ENCODE results near the gene MYT1.

MYT1 gene

DNA sequence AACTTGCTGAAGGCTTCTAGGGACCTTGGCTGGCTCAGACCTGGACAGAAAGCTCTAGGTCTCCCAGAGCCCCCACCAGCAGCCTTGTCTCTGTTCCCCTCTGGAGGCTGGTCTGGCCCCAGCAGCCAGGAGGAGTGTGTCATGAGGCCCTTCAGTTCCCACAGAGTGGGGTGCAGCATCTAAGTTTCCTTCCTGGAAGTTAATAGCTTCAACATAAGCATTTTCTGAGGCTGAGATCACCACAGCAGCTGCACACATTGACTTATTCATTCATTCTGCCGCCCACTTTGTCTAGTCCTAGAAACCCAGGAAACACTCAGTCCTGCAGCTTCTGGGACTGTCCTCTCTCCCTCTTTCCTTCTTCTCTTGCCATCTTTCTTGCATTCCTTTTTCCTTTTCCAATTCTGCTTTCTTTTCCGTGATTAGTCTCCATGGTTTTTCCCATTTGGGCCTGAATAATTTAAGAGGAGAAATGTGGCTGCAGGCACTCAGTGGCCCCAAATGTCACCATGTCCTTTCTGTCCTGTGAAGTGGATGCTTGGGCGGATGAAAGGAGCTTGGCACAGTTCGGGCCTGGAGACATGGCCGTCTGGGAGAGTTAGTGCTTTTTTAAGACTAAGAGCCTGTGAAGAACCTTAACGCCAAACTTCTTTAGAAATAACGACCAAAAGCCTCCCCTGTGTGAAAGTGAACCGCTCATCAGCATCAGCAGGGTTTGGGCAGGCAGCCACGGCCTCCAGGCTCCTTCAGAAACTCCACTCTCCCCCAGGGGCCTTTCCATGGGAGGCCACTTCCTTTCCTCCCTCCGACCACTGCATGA, 60.3 kb downstream of the MYT1 start:
- no peak overlapping the region for H3K27ac Mint-ChIP-seq
- ATAC-seq (ENCODE audit: low read depth) = no peak
- peaks cover 2% of the 10 kb centered on the region for H3K4me1 Mint-ChIP-seq
- peaks cover 11% of the 10 kb centered on the region for H3K27me3 Mint-ChIP-seq
- H3K9me3 Mint-ChIP-seq = no peaks in the 10 kb centered on the region
- no peak for DNase-seq (ENCODE audit: low spot score in 2 of 2)
- H3K36me3 Mint-ChIP-seq = peaks cover 2% of the 10 kb centered on the region
- no peak overlapping the region for H3K4me3 Mint-ChIP-seq

DNA sequence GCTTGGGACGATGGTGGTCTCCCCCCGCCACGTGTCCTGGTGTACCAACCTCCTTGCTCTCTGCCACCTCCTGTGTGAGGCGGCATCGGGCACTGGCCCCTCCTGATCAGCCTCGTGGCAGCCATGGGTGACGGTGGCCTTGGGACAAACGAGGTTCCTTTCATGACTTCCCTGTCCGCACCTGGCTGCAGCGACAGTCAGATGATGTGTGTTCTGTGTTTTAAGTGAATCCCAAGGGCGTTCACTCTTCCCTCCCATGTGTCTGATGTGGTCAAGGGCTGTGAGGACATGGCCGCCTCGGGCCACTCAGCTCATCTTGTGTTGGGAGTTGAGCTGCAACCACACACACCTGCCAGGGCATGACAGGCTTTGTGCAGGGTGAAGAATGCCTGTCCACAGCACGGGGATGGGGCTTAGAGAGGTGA, 60.9 kb downstream of the MYT1 start:
- ATAC-seq (ENCODE audit: low read depth) (no peak), DNase-seq (ENCODE audit: low spot score in 2 of 2) (no peak)
- peaks cover 11% of the 10 kb centered on the region for H3K27me3 Mint-ChIP-seq
- peaks cover 2% of the 10 kb centered on the region for H3K4me1 Mint-ChIP-seq
- no peak overlapping the region for H3K4me3 Mint-ChIP-seq
- H3K27ac Mint-ChIP-seq = no peak overlapping the region
- peaks cover 2% of the 10 kb centered on the region for H3K36me3 Mint-ChIP-seq
- no peaks in the 10 kb centered on the region for H3K9me3 Mint-ChIP-seq

DNA sequence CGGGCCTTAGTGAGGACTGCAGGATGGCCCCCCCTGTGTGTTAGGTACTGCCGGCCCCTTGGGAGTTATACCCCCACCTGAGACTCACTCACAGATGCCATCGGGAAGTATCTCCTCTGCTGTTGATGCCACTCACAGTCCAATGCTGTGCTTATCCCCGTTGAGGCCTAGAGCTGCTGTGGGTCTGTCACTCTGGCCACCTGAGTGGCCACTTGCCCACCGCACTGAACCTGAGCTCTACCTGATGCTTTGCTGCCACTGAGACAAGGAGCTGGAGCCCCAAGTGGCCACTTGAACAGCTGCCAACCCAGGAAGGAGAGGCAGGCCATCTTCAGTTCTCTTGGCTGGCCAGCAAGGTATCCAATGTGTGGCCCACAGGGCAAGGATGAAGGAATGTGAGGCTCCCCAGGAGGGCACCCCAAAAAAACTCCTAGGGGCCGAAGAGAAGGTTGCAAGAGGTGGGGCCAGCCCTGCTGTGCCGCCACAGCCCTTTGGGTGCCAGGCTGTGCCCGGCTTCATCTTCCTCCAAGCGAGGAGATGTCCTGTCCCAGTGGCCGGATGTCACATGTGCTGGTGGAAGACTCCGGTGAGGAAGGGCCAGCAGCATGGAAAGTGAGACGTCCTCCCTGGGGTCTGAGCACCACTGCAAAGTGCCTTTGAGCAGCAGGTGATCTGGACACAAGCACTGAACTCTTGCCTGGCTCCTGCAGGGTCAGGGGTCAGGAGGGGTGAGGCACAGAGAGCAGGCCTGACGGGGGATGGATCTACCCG, 61.8 kb downstream of the MYT1 start:
- ATAC-seq (ENCODE audit: low read depth) (no peak), DNase-seq (ENCODE audit: low spot score in 2 of 2) (no peak)
- no peaks in the 10 kb centered on the region for H3K9me3 Mint-ChIP-seq
- peaks cover 2% of the 10 kb centered on the region for H3K4me1 Mint-ChIP-seq
- H3K27ac Mint-ChIP-seq = no peak overlapping the region
- H3K36me3 Mint-ChIP-seq = peaks cover 2% of the 10 kb centered on the region
- no peak overlapping the region for H3K4me3 Mint-ChIP-seq
- peaks cover 11% of the 10 kb centered on the region for H3K27me3 Mint-ChIP-seq

DNA sequence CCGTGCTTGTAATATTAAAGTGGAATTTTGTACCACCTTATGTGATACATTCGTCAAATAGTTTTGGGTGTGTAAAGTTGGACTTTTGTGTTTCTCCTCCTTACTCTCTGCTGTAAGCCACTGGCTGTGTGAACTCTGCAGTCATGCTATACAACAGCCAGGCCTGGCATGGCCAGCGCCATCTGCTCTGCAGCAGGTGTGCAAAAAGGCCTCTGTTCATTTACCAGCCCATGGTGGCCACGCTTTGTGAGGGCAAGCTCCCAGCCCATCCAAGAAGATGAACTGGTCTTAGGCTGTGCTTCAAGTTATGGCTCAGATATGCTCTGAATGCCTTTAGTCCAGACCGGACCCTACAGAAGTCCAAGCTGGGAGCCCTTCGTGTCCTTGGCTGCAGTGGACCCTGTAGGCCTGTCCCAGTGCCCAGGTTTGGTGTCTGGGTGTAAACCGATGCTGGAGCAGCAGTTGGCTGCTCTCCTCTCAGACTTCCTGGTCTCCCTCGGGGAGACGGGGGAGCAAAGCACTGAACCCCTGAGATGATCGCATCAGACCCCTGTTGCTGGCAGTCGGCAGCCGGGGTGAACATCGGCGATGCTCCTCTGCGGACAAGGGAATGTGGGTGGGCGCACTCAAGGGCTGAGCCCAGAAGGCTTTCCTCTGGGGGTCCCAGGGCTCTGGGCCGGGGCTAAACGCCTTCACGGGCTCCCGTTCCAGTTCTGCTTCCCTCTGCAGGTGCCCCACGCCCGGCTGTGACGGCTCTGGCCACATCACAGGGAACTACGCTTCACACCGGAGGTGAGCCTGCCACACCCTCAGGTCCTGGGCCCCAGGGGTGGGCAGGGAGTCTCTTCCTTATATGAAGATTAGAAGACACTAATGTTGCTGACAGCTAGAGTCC, 62.7 kb downstream of the MYT1 start:
- no peak for ATAC-seq (ENCODE audit: low read depth)
- Mint-ChIP-seq H3K4me3 (no peak overlapping the region), H3K27ac (no peak overlapping the region), H3K36me3 (peaks cover 2% of the 10 kb centered on the region), H3K4me1 (peaks cover 2% of the 10 kb centered on the region), H3K9me3 (no peaks in the 10 kb centered on the region), H3K27me3 (peaks cover 11% of the 10 kb centered on the region)
- no peak for DNase-seq (ENCODE audit: low spot score in 2 of 2)

DNA sequence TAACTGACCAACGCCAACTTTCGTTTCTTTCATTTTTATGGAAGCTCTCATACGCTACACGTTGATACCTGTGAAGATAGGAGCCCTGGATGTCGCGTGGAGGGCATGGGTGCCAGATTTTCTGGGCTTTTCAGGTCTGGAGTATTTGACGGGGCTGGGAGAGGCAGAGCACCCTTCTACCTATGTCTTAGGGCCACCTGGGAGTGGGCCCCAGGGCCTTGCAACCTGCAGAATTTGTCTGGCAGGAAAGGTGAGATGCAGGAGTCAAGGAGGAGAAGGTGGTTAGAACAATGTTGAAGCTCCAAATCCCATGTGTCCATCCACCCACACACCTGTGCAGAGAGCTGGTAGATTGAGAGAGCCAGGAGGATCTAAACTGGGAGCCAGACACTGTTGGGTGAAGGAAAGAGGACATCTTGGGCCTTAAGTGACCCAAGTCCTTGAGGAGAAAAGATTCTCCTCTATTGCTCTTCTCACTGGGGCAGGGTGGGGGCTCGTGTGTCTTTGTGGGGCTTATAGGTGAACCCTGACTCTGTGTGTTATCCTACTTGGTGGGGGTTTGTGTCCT, 63.9 kb downstream of the MYT1 start:
- no peak overlapping the region for H3K27ac Mint-ChIP-seq
- no peaks in the 10 kb centered on the region for H3K9me3 Mint-ChIP-seq
- H3K27me3 Mint-ChIP-seq = peaks cover 11% of the 10 kb centered on the region
- DNase-seq (ENCODE audit: low spot score in 2 of 2) (no peak), ATAC-seq (ENCODE audit: low read depth) (no peak)
- peaks cover 2% of the 10 kb centered on the region for H3K36me3 Mint-ChIP-seq
- peaks cover 2% of the 10 kb centered on the region for H3K4me1 Mint-ChIP-seq
- H3K4me3 Mint-ChIP-seq = no peak overlapping the region

DNA sequence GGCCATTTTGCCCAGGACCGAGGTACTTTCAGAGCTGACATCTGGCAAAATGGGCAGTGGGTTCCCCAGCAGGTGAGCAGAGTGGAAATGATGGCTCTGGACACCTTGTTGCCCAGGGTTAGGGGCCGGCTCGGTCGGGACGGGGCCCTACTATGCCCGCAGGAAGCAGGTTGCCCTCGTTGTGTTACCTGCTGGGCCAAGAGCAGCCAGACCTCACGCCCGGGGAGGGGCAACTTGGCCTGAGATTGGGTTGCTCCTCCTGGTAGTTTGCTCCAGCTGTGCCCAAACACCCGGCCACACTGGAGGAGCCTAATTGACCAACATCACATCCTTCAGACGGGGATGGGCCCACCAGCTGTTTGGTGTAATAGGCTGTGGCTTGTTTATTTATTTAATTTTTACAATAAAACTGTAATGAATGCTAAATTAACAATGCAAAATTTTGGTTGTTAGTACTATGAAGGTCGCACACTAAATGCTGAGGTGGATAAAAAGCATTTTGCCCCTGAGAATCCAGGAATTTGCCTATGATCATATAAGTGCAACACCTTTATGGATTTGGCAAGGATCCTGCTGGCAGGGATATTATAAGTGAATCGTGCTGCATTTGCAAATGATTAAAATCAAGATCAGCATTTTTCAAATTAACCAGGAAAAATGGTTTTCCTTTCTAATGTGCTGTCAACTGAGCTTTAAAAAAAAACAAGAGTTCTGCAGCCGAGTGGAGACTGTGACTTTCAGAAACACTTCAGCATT, 64.7 kb downstream of the MYT1 start:
- no peaks in the 10 kb centered on the region for H3K9me3 Mint-ChIP-seq
- H3K27me3 Mint-ChIP-seq = peaks cover 11% of the 10 kb centered on the region
- no peak overlapping the region for H3K4me3 Mint-ChIP-seq
- H3K27ac Mint-ChIP-seq = no peak overlapping the region
- H3K36me3 Mint-ChIP-seq = peaks cover 2% of the 10 kb centered on the region
- DNase-seq (ENCODE audit: low spot score in 2 of 2) (no peak), ATAC-seq (ENCODE audit: low read depth) (no peak)
- peaks cover 4% of the 10 kb centered on the region for H3K4me1 Mint-ChIP-seq

DNA sequence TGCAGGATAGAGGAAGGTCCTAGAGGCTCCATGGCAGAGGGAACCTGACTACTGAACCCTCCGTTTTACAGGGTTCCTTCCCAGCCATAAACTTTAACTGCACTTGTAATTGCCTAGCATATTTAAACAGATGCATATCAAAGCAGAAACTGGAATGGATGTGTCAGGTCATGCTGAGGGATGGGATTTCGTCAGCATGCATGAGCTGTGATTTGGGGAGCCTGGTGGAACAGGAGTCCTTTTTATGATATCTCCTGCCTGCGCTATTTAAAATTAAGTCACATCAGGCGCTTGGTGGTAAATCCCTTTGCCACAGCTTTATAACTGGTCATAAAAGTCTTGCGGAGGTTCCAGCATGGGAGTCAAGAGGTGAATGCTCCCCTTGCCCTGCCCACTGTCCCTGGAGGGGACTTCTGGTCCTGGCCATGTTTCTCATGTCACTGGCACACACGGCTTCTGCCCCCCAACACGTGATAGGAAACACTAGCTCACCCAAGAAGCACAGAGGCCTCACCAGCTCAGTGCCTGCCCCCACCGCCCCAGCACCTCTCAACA, 65.3 kb downstream of the MYT1 start:
- Mint-ChIP-seq H3K27me3 (peaks cover 10% of the 10 kb centered on the region), H3K4me1 (peaks cover 4% of the 10 kb centered on the region), H3K27ac (no peak overlapping the region), H3K4me3 (no peak overlapping the region), H3K36me3 (no peaks in the 10 kb centered on the region), H3K9me3 (no peaks in the 10 kb centered on the region)
- no peak for ATAC-seq (ENCODE audit: low read depth)
- no peak for DNase-seq (ENCODE audit: low spot score in 2 of 2)

DNA sequence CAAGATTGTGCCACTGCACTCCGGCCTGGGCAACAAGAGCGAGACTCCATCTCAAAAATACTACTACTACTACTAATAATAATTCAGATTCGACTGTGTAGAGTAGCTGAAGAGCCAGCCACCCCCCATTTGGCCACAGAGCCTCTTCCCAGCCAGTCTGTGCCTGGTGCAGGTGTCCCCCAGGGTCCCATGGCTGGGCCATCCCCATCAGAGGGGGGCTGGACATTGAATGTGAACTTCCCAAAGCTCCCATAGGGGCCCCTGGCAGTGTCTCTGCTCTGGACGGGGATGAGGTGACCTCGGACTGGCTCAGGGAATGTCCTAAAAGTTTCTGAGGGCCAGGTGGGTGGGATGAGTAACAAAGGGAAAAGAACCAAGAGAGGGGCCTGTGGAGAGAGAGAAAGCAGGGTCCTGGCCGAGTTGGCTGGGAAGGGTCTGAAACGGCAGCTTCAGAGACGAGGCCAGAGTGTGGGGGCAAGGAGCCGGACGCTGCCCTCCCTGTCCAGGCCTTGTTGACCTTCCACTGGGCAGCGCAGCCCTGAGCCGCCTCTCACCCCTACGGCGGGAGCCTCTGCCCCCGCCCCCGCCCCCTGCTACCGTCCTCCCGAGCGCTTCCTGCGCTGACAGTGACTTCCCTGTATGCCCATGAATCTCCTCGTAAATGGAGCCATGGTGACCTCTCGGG, 66.4 kb downstream of the MYT1 start:
- Mint-ChIP-seq H3K27ac (no peak overlapping the region), H3K4me3 (no peak overlapping the region), H3K4me1 (peaks cover 4% of the 10 kb centered on the region), H3K36me3 (no peaks in the 10 kb centered on the region), H3K27me3 (peaks cover 10% of the 10 kb centered on the region), H3K9me3 (no peaks in the 10 kb centered on the region)
- no peak for DNase-seq (ENCODE audit: low spot score in 2 of 2)
- no peak for ATAC-seq (ENCODE audit: low read depth)

DNA sequence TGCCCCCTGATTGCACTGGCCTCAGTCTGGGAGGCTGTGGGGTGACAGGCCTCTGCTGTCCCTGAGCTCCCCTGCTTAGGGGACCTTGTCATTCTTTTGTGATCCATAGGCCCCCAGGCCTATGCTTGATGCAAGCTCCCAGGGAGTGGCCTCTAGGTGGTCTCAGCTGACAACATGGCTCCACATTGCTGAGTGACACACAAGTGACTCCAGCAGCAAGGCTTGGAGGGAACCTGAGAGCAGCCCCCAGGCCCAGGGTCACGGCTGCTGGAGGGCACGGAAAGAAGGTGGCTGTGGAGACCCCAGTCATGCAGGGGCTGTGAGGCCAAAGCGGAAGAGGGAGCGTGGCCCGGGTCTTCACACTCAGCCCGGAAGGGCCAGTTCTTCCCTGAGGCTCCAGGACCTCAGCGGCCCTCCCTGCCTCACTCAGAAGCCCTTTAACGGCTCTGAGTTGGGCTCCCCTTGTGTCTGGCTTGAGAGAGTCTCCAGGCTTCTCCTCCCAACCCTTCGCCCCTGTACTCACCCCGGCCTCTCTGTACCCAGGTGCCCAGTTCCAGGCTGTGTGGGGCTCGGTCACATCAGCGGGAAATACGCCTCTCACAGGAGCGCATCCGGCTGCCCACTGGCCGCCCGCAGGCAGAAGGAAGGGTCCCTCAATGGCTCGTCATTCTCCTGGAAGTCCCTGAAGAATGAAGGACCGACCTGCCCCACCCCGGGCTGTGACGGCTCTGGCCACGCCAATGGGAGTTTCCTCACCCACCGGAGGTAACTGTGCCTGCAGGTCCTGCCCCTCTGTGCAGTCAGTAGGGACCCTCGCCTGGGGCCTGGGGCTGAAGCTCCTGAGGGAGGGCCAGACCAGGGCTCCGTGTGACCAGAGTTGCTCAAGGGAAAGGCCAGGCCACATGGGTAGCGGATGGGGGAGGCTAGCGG, 67.6 kb downstream of the MYT1 start:
- no peak for ATAC-seq (ENCODE audit: low read depth)

DNA sequence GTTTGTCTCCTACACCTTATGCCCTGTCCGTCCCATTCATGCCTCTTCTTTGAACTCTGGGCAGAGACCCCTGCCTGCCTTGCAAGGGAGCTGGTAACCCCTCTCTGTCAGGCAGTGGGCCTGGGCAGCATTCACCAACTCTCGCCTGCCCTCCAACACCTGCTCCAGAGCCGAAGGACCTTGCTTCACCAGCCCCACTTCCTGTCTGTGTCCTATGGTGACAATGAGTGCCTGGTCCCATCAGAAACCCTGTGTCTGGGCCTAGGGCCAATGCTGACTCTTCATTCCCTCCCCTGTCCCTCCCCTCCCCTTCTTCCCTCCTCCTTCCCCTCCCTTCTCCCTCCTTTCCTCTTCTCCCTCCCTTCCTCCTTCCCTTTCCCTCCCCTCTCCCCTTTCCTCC, 68.5 kb downstream of the MYT1 start:
- ATAC-seq (ENCODE audit: low read depth) = no peak
- peaks cover 5% of the 10 kb centered on the region for H3K27me3 Mint-ChIP-seq

More for the DNA sequence above, 67.6 kb downstream of the MYT1 start:
- H3K9me3 Mint-ChIP-seq = no peaks in the 10 kb centered on the region
- no peak overlapping the region for H3K4me3 Mint-ChIP-seq
- DNase-seq (ENCODE audit: low spot score in 2 of 2) = no peak
- H3K27ac Mint-ChIP-seq = no peak overlapping the region
- peaks cover 4% of the 10 kb centered on the region for H3K4me1 Mint-ChIP-seq
- H3K27me3 Mint-ChIP-seq = peaks cover 4% of the 10 kb centered on the region
- H3K36me3 Mint-ChIP-seq = no peaks in the 10 kb centered on the region

DNA sequence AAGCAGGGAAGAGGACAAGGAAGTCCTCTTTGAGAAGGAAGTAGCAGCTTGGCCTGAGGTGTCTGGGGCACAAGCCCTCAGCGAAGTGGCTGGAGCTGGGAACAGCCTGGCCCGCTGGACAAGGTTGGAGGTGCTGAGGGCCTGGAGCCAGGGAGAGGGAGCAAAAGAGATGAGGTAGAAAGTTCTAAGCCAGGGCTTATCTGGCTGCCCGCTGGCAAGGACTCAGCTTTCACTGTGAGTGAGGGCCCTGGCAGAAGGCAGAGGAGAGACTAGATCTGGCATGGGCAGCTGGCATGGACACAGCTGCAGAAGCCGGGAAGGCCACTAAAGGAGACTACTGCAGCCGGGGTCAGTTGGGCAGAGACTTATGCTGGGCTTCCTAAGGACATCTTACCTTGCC, 69.5 kb downstream of the MYT1 start:
- Mint-ChIP-seq H3K9me3 (no peaks in the 10 kb centered on the region), H3K36me3 (no peaks in the 10 kb centered on the region), H3K27ac (no peak overlapping the region), H3K4me3 (no peak overlapping the region), H3K27me3 (peaks cover 1% of the 10 kb centered on the region), H3K4me1 (peaks cover 4% of the 10 kb centered on the region)
- ATAC-seq (ENCODE audit: low read depth) (no peak), DNase-seq (ENCODE audit: low spot score in 2 of 2) (no peak)

More for the DNA sequence above, 68.5 kb downstream of the MYT1 start:
- H3K9me3 Mint-ChIP-seq = no peaks in the 10 kb centered on the region
- H3K36me3 Mint-ChIP-seq = no peaks in the 10 kb centered on the region
- no peak for DNase-seq (ENCODE audit: low spot score in 2 of 2)
- peaks cover 4% of the 10 kb centered on the region for H3K4me1 Mint-ChIP-seq
- no peak overlapping the region for H3K27ac Mint-ChIP-seq
- H3K4me3 Mint-ChIP-seq = no peak overlapping the region
